Thyroid gland (tissue), 4 donors: ENCODE data around the gene PRKCD. TPM values are rescaled to one million over a fixed set of nuclear protein-coding genes. Genes with fewer than 3 reads are reported as not detected.

Experiments
- DNase-seq, 2 donors: peaks; one replicate each; pipeline ENCODE4 v3.0.0-alpha.2; 2019
- H3K27ac ChIP-seq, 3 donors: fragments of 200-600 bp; sonication (generic); 1 replicate in 2 of 3; 2 replicates in 1 of 3; pipeline ENCODE4 v1.5.1; 2016 to 2019; ENCODE audit warnings: mild to moderate bottlenecking in 1 of 3, moderate library complexity in 1 of 3
- H3K27me3 ChIP-seq: fragments of 200-600 bp; sonication (generic); one replicate; pipeline ENCODE4 v1.5.1; 2019
- H3K36me3 ChIP-seq, 2 donors: fragments of 200-600 bp; sonication (generic); one replicate each; pipeline ENCODE4 v1.5.1; 2016 to 2019
- H3K4me1 ChIP-seq, 2 donors: fragments of 200-600 bp; sonication (generic); one replicate each; pipeline ENCODE4 v1.5.1; 2017 to 2019
- H3K4me3 ChIP-seq, 3 donors: fragments of 200-600 bp; sonication (generic); replicated peaks in 1 of 3; 1 replicate in 2 of 3; 2 replicates in 1 of 3; pipeline ENCODE4 v1.5.1; 2016; ENCODE audit warnings: mild to moderate bottlenecking in 1 of 3
- H3K9me3 ChIP-seq: fragments of 200-600 bp; sonication (generic); one replicate; pipeline ENCODE4 v1.5.1; 2017
- POLR2A ChIP-seq, 2 donors: fragments of 450-650 bp; IDR thresholded peaks; one replicate each; pipeline ENCODE4 v1.6.1; 2017; ENCODE audit warnings: antibody characterized with exemption in 2 of 2, mild to moderate bottlenecking in 2 of 2, moderate library complexity in 1 of 2
- WGBS, 2 donors: methylation state at CpG; one replicate each; pipeline ENCODE4 v1.1.5; 2017; 5-methylcytosine and 5-hydroxymethylcytosine counted together
- intact Hi-C: fragments of 100-400 bp; cut with DNase I; formaldehyde crosslinking; loops from one replicate; pipeline ENCODE4 v1.15.1; 2023
- total RNA-seq, 4 donors: library from RNA; depleted of rRNA; stranded (reverse); fragments of >200 nt; gene quantifications; one replicate each; pipeline ENCODE4 v1.2.3, GENCODE V29; 2016
- TF ChIP-seq, protein P1 (sequence below), 6 experiments: fragments of 200-600 bp in 3 of 6; fragments of 450-650 bp in 3 of 6; sonication (generic) in 3 of 6; IDR thresholded peaks; one replicate each; pipeline ENCODE4 v1.5.1; 2016 to 2019; ENCODE audit warnings: antibody characterized with exemption in 6 of 6, mild to moderate bottlenecking in 2 of 6, inconsistent platforms in 1 of 6, moderate library complexity in 1 of 6

PRKCD gene
- total RNA-seq, 4 donors from 2014 or later, result 32.0 to 154 (median 71.4) TPM

DNA sequence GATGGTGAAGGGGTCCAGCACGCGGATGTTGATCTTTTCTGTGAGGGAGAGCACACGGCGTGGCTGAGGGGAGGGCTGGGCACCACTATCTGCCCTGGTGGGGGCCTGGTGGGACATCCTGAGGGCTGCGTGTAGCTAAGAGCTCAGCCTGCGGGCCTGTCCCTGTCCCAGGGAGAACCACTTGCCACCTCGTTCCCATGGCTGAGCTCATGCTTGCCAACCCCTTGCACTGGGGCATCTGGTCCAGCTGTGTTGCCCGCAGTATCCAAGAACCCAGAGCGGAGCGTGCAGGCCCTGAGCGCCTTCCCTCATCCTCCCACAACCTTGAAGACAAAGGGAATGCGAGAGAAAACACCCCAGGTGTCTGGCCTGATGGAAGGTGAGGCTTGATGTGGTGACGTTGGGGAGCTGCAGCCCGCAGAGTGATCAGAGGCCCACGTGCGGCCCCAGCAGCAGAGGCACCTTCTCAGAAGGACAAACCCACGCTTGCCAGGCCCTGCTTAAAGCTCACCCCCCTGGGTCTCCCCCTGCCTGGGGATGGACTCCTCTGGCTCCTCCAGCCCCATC, 65.9 kb downstream of the PRKCD start:
- peaks cover 87 to 92% of the 10 kb centered on the region in 2 donors for H3K36me3 ChIP-seq

DNA sequence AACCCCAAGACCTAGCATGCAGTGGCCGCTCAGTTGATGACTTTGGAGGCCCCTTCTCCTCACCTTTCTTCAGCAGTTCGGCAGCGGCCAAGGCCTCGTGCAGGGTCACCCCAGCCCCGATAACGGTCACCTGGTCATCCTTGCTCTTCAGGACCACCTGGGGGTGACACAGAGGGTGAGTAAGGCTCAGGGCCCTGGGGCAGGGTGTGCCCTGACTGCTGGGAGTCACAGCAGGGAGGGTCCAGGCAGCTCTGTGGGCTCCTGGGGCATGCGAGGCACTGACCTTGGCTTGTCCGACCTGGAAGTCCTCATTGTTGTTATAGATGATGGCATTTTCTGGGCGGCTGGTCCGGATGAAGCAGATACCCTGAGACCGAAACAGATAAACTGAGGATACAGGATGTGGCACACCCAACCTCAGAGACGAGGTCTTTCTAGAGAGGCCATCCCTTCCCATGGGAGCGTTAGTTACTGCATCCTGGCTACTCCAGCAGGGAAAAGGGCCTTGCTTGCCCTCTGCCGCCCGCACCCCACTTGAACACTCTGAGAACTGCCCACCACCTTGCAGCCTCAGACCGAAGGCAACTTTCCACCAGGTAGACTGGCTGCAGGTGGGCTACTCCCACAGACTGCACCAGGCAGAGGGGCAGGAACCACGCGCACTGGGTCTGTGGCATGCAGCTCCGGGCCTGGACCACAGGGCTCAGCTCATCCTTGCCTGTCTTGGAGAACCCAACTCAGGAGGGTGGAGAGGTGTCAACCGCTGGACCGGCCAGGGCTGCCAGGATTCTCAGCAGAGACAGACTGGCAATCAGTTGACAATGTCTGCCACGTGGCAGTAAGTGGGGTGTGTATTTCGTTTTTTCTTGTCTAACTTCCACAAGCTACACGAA, 67.2 kb downstream of the PRKCD start:
- Histone ChIP-seq H3K36me3 (peaks cover 100% of the 10 kb centered on the region in 2 donors), H3K4me1 (no peaks in the 10 kb centered on the region), H3K9me3 (no peaks in the 10 kb centered on the region), H3K4me3 (no peak overlapping the region), H3K27ac (no peak overlapping the region), H3K27me3 (no peaks in the 10 kb centered on the region)
- intact Hi-C loops, result no loop called here
- TF ChIP-seq, protein P1, sequence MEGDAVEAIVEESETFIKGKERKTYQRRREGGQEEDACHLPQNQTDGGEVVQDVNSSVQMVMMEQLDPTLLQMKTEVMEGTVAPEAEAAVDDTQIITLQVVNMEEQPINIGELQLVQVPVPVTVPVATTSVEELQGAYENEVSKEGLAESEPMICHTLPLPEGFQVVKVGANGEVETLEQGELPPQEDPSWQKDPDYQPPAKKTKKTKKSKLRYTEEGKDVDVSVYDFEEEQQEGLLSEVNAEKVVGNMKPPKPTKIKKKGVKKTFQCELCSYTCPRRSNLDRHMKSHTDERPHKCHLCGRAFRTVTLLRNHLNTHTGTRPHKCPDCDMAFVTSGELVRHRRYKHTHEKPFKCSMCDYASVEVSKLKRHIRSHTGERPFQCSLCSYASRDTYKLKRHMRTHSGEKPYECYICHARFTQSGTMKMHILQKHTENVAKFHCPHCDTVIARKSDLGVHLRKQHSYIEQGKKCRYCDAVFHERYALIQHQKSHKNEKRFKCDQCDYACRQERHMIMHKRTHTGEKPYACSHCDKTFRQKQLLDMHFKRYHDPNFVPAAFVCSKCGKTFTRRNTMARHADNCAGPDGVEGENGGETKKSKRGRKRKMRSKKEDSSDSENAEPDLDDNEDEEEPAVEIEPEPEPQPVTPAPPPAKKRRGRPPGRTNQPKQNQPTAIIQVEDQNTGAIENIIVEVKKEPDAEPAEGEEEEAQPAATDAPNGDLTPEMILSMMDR (IDR thresholded peaks at IDR 0.05), result no peak
- no peak for DNase-seq
- WGBS, 2 donors, result 87 to 90% methylated on average over 19 to 24 of the region's 24 CpGs

More for the DNA sequence above, 65.9 kb downstream of the PRKCD start:
- H3K4me1 ChIP-seq, result no peaks in the 10 kb centered on the region
- intact Hi-C loops, result no loop called here
- H3K27me3 ChIP-seq, result no peaks in the 10 kb centered on the region
- H3K9me3 ChIP-seq, result no peaks in the 10 kb centered on the region
- H3K4me3 ChIP-seq, result no peak overlapping the region
- 95 to 96% methylated on average over 15 of the region's 17 CpGs for WGBS, 2 donors
- no peak for DNase-seq
- no peak overlapping the region for H3K27ac ChIP-seq
- TF ChIP-seq POLR2A (IDR thresholded peaks at IDR 0.05), result no peak
- TF ChIP-seq, protein P1 (IDR thresholded peaks at IDR 0.05), result no peak

DNA sequence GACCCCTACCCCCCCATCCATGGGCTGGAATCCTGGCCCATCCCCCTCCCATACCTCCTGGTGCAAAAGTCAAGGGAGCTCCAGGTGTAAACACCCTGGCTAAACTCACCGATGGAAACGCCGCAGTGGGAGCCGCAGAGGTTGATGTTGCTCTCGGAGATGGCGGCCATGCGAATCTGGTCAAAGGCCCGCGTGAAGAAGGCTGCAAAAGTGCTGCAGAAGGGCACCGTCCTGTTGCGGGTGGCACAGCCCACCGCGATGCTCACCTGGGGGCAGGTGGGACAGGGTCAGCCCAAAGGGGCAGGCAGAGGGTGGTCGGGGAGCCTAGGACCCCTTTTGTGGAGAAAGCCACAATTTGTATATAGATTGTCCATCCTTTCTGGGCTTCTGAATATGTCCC, 68.2 kb downstream of the PRKCD start:
- no peaks in the 10 kb centered on the region for H3K27me3 ChIP-seq
- intact Hi-C loops, result no loop called here

DNA sequence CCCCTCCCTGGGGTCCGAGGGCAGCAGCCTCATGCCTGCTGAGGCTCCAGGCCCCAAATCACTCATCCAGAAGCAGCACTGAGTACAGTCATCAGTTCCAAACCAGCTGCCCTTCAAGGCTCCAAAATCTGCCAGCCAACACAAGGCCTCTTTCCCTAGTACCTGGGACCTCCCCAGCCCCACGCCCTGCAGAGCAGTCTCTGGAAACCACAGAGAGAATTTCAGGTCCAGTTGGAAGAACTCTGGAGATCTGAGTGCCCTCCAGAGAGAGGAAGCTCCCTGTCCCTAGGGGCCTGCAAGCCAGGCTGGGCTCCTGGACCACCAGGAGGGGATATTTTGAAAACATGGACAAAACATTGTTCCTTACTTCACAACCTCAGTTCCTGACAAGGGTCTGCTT, 68.6 kb downstream of the PRKCD start:
- DNase-seq, result no peak
- TF ChIP-seq POLR2A (IDR thresholded peaks at IDR 0.05), result no peak
- peaks cover 100% of the 10 kb centered on the region in 2 donors for H3K36me3 ChIP-seq
- H3K4me1 ChIP-seq, result no peaks in the 10 kb centered on the region
- no peak overlapping the region for H3K27ac ChIP-seq
- 83 to 100% methylated on average over 2 of the region's 2 CpGs for WGBS, 2 donors
- no peaks in the 10 kb centered on the region for H3K27me3 ChIP-seq
- no peak overlapping the region for H3K4me3 ChIP-seq
- no peaks in the 10 kb centered on the region for H3K9me3 ChIP-seq
- intact Hi-C loops, result no loop called here

More for the DNA sequence above, 68.2 kb downstream of the PRKCD start:
- TF ChIP-seq, protein P1 (IDR thresholded peaks at IDR 0.05), result no peak
- no peak for TF ChIP-seq POLR2A (IDR thresholded peaks at IDR 0.05)
- Histone ChIP-seq H3K4me3 (no peak overlapping the region), H3K9me3 (no peaks in the 10 kb centered on the region), H3K36me3 (peaks cover 100% of the 10 kb centered on the region in 2 donors), H3K4me1 (no peaks in the 10 kb centered on the region), H3K27ac (no peak overlapping the region)
- DNase-seq, result no peak
- WGBS, 2 donors, result 98 to 100% methylated on average over 13 to 14 of the region's 14 CpGs

DNA sequence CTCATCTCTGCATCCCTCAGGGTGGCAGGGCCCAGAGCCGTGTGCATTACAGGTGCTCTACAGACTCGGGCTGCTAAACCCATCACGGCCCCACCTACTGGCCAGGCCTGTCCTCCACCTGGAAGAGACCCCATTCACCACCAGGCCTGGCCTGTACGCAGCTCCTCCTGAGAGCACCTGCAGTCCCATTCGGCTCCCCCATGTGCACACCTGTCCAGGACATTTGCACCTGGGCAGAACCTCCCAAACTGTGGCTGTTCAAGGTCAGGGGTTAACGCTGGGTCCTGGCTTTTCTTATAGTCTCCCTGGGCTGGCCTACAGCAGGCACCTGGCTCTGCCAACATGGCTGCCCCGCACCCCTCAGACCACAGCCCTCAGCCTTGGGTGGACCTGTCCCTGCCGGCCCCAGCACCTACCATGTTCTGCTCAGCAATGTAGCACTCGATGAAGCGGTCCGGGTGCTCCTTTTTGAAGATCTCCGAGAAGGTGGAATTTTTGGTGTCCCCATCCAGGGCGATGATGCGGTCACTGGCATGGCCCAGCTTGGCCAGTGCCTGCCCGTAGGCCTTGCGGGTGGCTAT, 69.1 kb downstream of the PRKCD start:
- H3K9me3 ChIP-seq, result no peaks in the 10 kb centered on the region
- H3K36me3 ChIP-seq, result peaks cover 100% of the 10 kb centered on the region in 2 donors
- no peaks in the 10 kb centered on the region for H3K4me1 ChIP-seq
- intact Hi-C loops, result no loop called here
- no peak for DNase-seq
- no peaks in the 10 kb centered on the region for H3K27me3 ChIP-seq
- peak overlapping the region in 2 of 3 donors; percentile 5 to 28 for H3K27ac ChIP-seq
- WGBS, 2 donors, result 84 to 94% methylated on average over 13 to 16 of the region's 16 CpGs
- H3K4me3 ChIP-seq, result no peak overlapping the region
- TF ChIP-seq, protein P1 (IDR thresholded peaks at IDR 0.05), result no peak
- TF ChIP-seq POLR2A (IDR thresholded peaks at IDR 0.05), result no peak
